H1 (cell line): ENCODE measurements around the gene ZFAND6. TPM values are rescaled to one million over a fixed set of nuclear protein-coding genes. Genes with fewer than 3 reads are reported as not detected.

ENCODE experiments used
- CTCF ChIA-PET: fragments of 300-600 bp; sonication (Branson Sonifier 250); formaldehyde crosslinking; loops from one replicate; lab custom pipeline; 2021; ENCODE audit not compliant: partially characterized antibody; lab: Charles Lee
- POLR2A ChIA-PET: fragments of 300-600 bp; sonication (Branson Sonifier 250); formaldehyde crosslinking; loops from one replicate; lab custom pipeline; 2021; ENCODE audit warnings: inconsistent platforms; ENCODE audit not compliant: partially characterized antibody; lab: Charles Lee
- DNase-seq, 2 experiments: peaks; one replicate each; pipeline versions ENCODE4 v3.0.0 to v3.0.0-alpha.2; 2010 to 2022; ENCODE audit warnings: low spot score in 2 of 2, low read depth in 1 of 2, mixed read lengths in 1 of 2
- FAIRE-seq: peaks from 2 replicates; lab custom pipeline; 2011; peaks lifted over from hg19 to GRCh38; lab: Jason Lieb, UNC
- H2AFZ ChIP-seq: 2 replicates; pipeline ENCODE4 v1.8.1; 2012; ENCODE audit warnings: low read length, inconsistent platforms
- H2AK5ac ChIP-seq: 2 replicates; pipeline ENCODE4 v1.6.1; 2013; ENCODE audit warnings: low read depth, low read length
- H2BK120ac ChIP-seq: replicated peaks from 2 replicates; pipeline ENCODE3; 2013; ENCODE audit warnings: low read depth, low read length, inconsistent platforms
- H2BK12ac ChIP-seq: 2 replicates; pipeline ENCODE4 v1.6.1; 2013; ENCODE audit warnings: low read depth, low read length
- H2BK15ac ChIP-seq: 2 replicates; pipeline ENCODE4 v1.6.1; 2013; ENCODE audit warnings: low read length
- H2BK20ac ChIP-seq: 2 replicates; pipeline ENCODE4 v1.6.1; 2013; ENCODE audit warnings: low read length
- H2BK5ac ChIP-seq: 2 replicates; pipeline ENCODE4 v1.6.1; 2013; ENCODE audit warnings: low read depth, low read length
- H3K14ac ChIP-seq: 2 replicates; pipeline ENCODE4 v1.6.1; 2013; ENCODE audit warnings: inconsistent platforms; ENCODE audit not compliant: insufficient read length
- H3K18ac ChIP-seq: 2 replicates; pipeline ENCODE4 v1.6.1; 2013; ENCODE audit warnings: low read length; ENCODE audit errors: extremely low read depth
- H3K23ac ChIP-seq: 2 replicates; pipeline ENCODE4 v1.6.1; 2013; ENCODE audit warnings: inconsistent platforms; ENCODE audit not compliant: insufficient read length
- H3K23me2 ChIP-seq: 2 replicates; pipeline ENCODE4 v1.6.1; 2013; ENCODE audit warnings: low read depth, low read length
- H3K27ac ChIP-seq: 2 replicates; pipeline ENCODE4 v1.6.1; 2011; ENCODE audit warnings: low read depth, low read length, inconsistent platforms
- H3K27me3 ChIP-seq, 4 experiments: replicated peaks in 1 of 4; 1 replicate in 1 of 4; 2 replicates in 3 of 4; pipeline versions ENCODE4 v1.6.1 to v1.8.1; 2011 to 2013; ENCODE audit warnings: low read length in 3 of 4, mild to moderate bottlenecking in 3 of 4, inconsistent platforms in 2 of 4, mixed read lengths in 2 of 4, moderate library complexity in 1 of 4; ENCODE audit not compliant: control insufficient read depth in 3 of 4, insufficient read depth in 3 of 4; ENCODE audit errors: extremely low read depth in 1 of 4
- H3K36me3 ChIP-seq, 4 experiments: 2 replicates each; pipeline versions ENCODE4 v1.6.1 to v1.8.1; 2011 to 2013; ENCODE audit warnings: mild to moderate bottlenecking in 4 of 4, low read length in 3 of 4, moderate library complexity in 2 of 4, control low read depth in 1 of 4, inconsistent platforms in 1 of 4; ENCODE audit not compliant: insufficient read depth in 4 of 4, control insufficient read depth in 2 of 4
- H3K4ac ChIP-seq: replicated peaks from 2 replicates; pipeline ENCODE3; 2013; ENCODE audit warnings: low read length, low read depth, mixed read lengths, inconsistent platforms; ENCODE audit not compliant: insufficient read length
- H3K4me1 ChIP-seq, 4 experiments: replicated peaks in 1 of 4; 1 replicate in 1 of 4; 2 replicates in 3 of 4; pipeline versions ENCODE4 v1.6.1 to v1.8.1; 2011 to 2013; ENCODE audit warnings: low read length in 3 of 4, inconsistent platforms in 2 of 4, mixed read lengths in 1 of 4; ENCODE audit not compliant: insufficient read depth in 4 of 4, control insufficient read depth in 3 of 4
- H3K4me2 ChIP-seq, 2 experiments: 2 replicates each; pipeline versions ENCODE4 v1.6.1 to v1.8.1; 2011 to 2013; ENCODE audit warnings: low read depth in 2 of 2, low read length in 2 of 2, control low read depth in 1 of 2, inconsistent platforms in 1 of 2, mild to moderate bottlenecking in 1 of 2; ENCODE audit not compliant: insufficient read depth in 1 of 2
- H3K4me3 ChIP-seq, 4 experiments: fragments of 200-600, 300-600 bp in 1 of 4; sonication (generic), shearing (Covaris generic), sonication (Bioruptor Twin) in 1 of 4; 2 replicates each; pipeline versions ENCODE4 v1.5.1 to v1.8.1; 2011 to 2016; ENCODE audit warnings: low read length in 4 of 4, low read depth in 3 of 4, control low read depth in 2 of 4, inconsistent platforms in 2 of 4, mild to moderate bottlenecking in 2 of 4, mixed read lengths in 1 of 4, moderate library complexity in 1 of 4; ENCODE audit not compliant: insufficient read depth in 2 of 4; ENCODE audit errors: extremely low read depth in 1 of 4
- H3K56ac ChIP-seq: replicated peaks from 2 replicates; pipeline ENCODE3; 2013; ENCODE audit warnings: low read depth, mild to moderate bottlenecking, mixed read lengths, low read length, inconsistent platforms; ENCODE audit not compliant: insufficient read length
- H3K79me1 ChIP-seq: 2 replicates; pipeline ENCODE4 v1.6.1; 2013; ENCODE audit warnings: low read depth, low read length, control low read depth
- H3K79me2 ChIP-seq, 2 experiments: 2 replicates each; pipeline versions ENCODE4 v1.6.1 to v1.8.1; 2012 to 2013; ENCODE audit warnings: low read length in 2 of 2, mild to moderate bottlenecking in 2 of 2, inconsistent platforms in 1 of 2; ENCODE audit not compliant: insufficient read depth in 2 of 2, control insufficient read depth in 1 of 2
- H3K9ac ChIP-seq, 4 experiments: replicated peaks in 1 of 4; 1 replicate in 1 of 4; 2 replicates in 3 of 4; pipeline versions ENCODE4 v1.6.1 to v1.8.1; 2011 to 2013; ENCODE audit warnings: low read depth in 3 of 4, low read length in 3 of 4, control low read depth in 2 of 4, mild to moderate bottlenecking in 2 of 4, moderate library complexity in 2 of 4, inconsistent platforms in 1 of 4; ENCODE audit errors: extremely low read depth in 1 of 4
- H3K9me3 ChIP-seq, 2 experiments: 2 replicates each; pipeline versions ENCODE4 v1.6.1 to v1.8.1; 2012 to 2013; ENCODE audit warnings: mild to moderate bottlenecking in 2 of 2, moderate library complexity in 2 of 2, control low read depth in 1 of 2, inconsistent platforms in 1 of 2, low read depth in 1 of 2, low read length in 1 of 2, mixed read lengths in 1 of 2; ENCODE audit not compliant: insufficient read depth in 2 of 2
- H4K20me1 ChIP-seq, 2 experiments: replicated peaks in 1 of 2; 2 replicates each; pipeline versions ENCODE3 to v1.8.1; 2011 to 2013; ENCODE audit warnings: inconsistent platforms in 2 of 2, low read length in 2 of 2, mild to moderate bottlenecking in 1 of 2; ENCODE audit not compliant: insufficient read depth in 2 of 2, control insufficient read depth in 1 of 2
- H4K5ac ChIP-seq: 2 replicates; pipeline ENCODE4 v1.6.1; 2013; ENCODE audit warnings: low read length, low read depth, mixed read lengths, inconsistent platforms; ENCODE audit not compliant: insufficient read length
- H4K8ac ChIP-seq: 2 replicates; pipeline ENCODE4 v1.8.0; 2013; ENCODE audit warnings: mild to moderate bottlenecking, moderate library complexity, low read length, inconsistent platforms; ENCODE audit not compliant: insufficient read depth; ENCODE audit errors: extremely low read depth
- H4K91ac ChIP-seq: replicated peaks from 2 replicates; pipeline ENCODE3; 2013; ENCODE audit warnings: low read length, mixed read lengths, inconsistent platforms; ENCODE audit not compliant: insufficient read length
- BCL11A ChIP-seq, 2 experiments: IDR thresholded peaks; one replicate each; pipeline ENCODE4 v1.6.1; 2011; ENCODE audit warnings: low read depth in 2 of 2, low read length in 2 of 2, mild to moderate bottlenecking in 2 of 2
- BRCA1 ChIP-seq: IDR thresholded peaks from 2 replicates; pipeline ENCODE4 v1.6.1; 2012; ENCODE audit warnings: low read depth, low read length, improper control_type of control experiment
- CREB1 ChIP-seq: IDR thresholded peaks from 2 replicates; pipeline ENCODE4 v1.6.1; 2012; ENCODE audit warnings: inconsistent platforms
- JUND ChIP-seq: IDR thresholded peaks from 2 replicates; pipeline ENCODE4 v1.6.1; 2011; ENCODE audit warnings: mild to moderate bottlenecking, improper control_type of control experiment, low read length
- KDM1A ChIP-seq: fragments of 200-600, 300-600 bp; sonication (generic); IDR thresholded peaks from 2 replicates; pipeline ENCODE4 v1.7.1; 2016; ENCODE audit warnings: mild to moderate bottlenecking, low read length, borderline replicate concordance
- NRF1 ChIP-seq: IDR thresholded peaks from 2 replicates; pipeline ENCODE4 v1.6.1; 2011; ENCODE audit warnings: mild to moderate bottlenecking, low read depth, low read length, improper control_type of control experiment
- RAD21 ChIP-seq, 2 experiments: IDR thresholded peaks in 1 of 2; conservative IDR thresholded peaks in 1 of 2; 2 replicates each; pipeline ENCODE4 v1.6.1; 2011; ENCODE audit warnings: low read depth in 2 of 2, low read length in 2 of 2, improper control_type of control experiment in 1 of 2, inconsistent platforms in 1 of 2, mild to moderate bottlenecking in 1 of 2, moderate library complexity in 1 of 2
- SRF ChIP-seq: IDR thresholded peaks from 2 replicates; pipeline ENCODE4 v1.6.1; 2011; ENCODE audit warnings: mild to moderate bottlenecking, low read depth, low read length, moderate library complexity
- TEAD4 ChIP-seq: IDR thresholded peaks from 2 replicates; pipeline ENCODE4 v1.6.1; 2012; ENCODE audit warnings: low read depth, low read length, inconsistent platforms, mixed read lengths
- WGBS, 2 experiments: shearing (Covaris generic) in 1 of 2; methylation state at CpG; one replicate each; pipeline versions ENCODE4 v1.1.6 to v1.1.7; 2013 to 2015; ENCODE audit warnings: low lambda C conversion rate in 2 of 2, mixed read lengths in 2 of 2, inconsistent platforms in 1 of 2, low coverage in 1 of 2, missing lambda C conversion rate in 1 of 2; ENCODE audit not compliant: insufficient replicate concordance in 2 of 2, insufficient coverage in 1 of 2, insufficient read length in 1 of 2; ENCODE audit errors: extremely low coverage in 1 of 2, missing lambda C conversion rate in 1 of 2; 5-methylcytosine and 5-hydroxymethylcytosine counted together
- polyA plus RNA-seq, 7 experiments: library from polyadenylated mRNA; depleted of rRNA in 3 of 7; stranded (reverse) in 5 of 7; unstranded in 2 of 7; fragments of >200 nt in 5 of 7; fragments of 200-250 nt in 2 of 7; gene quantifications; 1 replicate in 5 of 7; 2 replicates in 1 of 7; 4 replicates in 1 of 7; pipeline versions ENCODE4 v1.2.1 to v1.2.3, GENCODE V29; 2011 to 2013; ENCODE audit warnings: missing spikeins in 2 of 7, mixed read lengths in 2 of 7
- total RNA-seq: library from RNA; stranded (reverse); fragmentation: NEBNext Ultra II Directional; extraction: Animal tissue kit (Norgen Biotek cat#: 25700); gene quantifications from 2 replicates; pipeline ENCODE4 v1.2.1, GENCODE V29; 2021

ZFAND6 gene
- total and polyA plus RNA-seq, 2 of the 8 experiments (the other 6 are each of a cell fraction or from before 2014, with no cell fraction given), result 136 to 237 TPM

DNA sequence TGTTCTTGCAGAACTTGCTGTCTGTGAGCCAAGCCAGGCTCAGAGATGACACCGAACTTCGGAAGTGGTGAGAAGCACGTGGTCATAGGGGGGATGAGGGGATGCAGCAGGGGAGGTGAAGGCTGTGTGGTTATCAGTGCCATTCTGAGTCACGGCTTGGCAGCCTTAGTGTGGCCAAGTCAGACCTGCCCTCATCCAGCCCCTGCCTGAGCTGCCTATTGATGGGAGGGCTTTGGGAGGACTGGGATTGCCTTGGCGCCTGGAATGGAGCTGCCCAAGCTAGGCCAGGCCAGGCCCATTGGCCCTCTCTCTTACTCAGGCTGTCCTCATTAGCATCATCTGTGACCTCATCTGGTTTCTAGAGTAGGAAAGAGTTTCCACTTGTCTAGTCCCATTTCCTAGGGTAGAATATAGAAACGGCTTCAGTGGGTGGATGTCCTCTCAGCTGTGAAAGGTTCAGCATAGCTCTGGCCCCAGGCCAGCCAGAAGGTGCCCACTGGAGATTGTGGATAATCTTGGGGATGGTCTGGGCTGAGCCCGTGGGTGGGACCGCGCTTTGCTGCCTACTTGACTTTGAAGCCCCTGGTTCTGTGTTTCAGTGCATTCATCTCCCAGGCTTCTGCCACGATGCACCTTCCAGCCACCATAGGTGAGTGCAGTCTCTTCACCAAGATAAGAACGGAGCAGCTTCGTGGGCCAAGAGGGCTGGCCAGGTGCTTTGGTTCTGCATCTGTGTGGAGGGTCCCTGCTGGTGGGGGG is 100.5 kb downstream of the ZFAND6 start:
- FAIRE-seq, result no peak
- H2BK20ac ChIP-seq, result no peak overlapping the region
- no peak overlapping the region for H3K14ac ChIP-seq
- no peak for TF ChIP-seq RAD21 (IDR thresholded peaks at IDR 0.05 in 1 of 2, conservative IDR thresholded peaks at IDR 0.05 in 1 of 2; ENCODE audit: low read depth in 2 of 2, low read length in 2 of 2)
- no peak for TF ChIP-seq BRCA1
- TF ChIP-seq SRF, result no peak
- no peak for TF ChIP-seq BCL11A (IDR thresholded peaks at IDR 0.05; ENCODE audit: low read depth in 2 of 2, low read length in 2 of 2)
- TF ChIP-seq KDM1A, result no peak
- TF ChIP-seq NRF1, result no peak
- TF ChIP-seq TEAD4, result no peak
- TF ChIP-seq JUND, result no peak
- TF ChIP-seq CREB1, result no peak
- H3K9ac ChIP-seq, result no peak overlapping the region
- peaks cover 2 to 11% (median 4%) of the 10 kb centered on the region in 4 experiments; a peak in 4 of 8 replicates for H3K36me3 ChIP-seq
- no peak overlapping the region for H2AFZ ChIP-seq
- H2AK5ac ChIP-seq, result no peak overlapping the region
- no peak overlapping the region for H4K91ac ChIP-seq
- no peak overlapping the region for H3K27ac ChIP-seq
- H3K4ac ChIP-seq, result no peak overlapping the region
- no peaks in the 10 kb centered on the region; a peak in 2 of 7 replicates for H3K4me1 ChIP-seq
- no peaks in the 10 kb centered on the region for H3K23me2 ChIP-seq
- no peak overlapping the region for H3K4me2 ChIP-seq
- H2BK15ac ChIP-seq, result no peak overlapping the region
- H2BK120ac ChIP-seq, result no peak overlapping the region
- no peak overlapping the region for H2BK5ac ChIP-seq
- ChIA-PET POLR2A (interaction anchor here (1.2 to 1.5 kb wide), 2 partner anchors 12 to 101 kb away, joined by 4 to 6 read pairs; partner anchors contain the start of gene ZFAND6), CTCF (interaction anchor here (1.2 to 1.5 kb wide), 3 partner anchors 14 to 71 kb away, joined by 3 to 7 read pairs (median 4); no protein-coding TSS in a partner anchor)
- peaks cover under 1% of the 10 kb centered on the region; the same call in 1 of the 2 replicates for H3K79me1 ChIP-seq
- WGBS, 2 experiments, result 92% methylated on average over 12 of the region's 12 CpGs; no CpG with 5 or more reads in 1 of the 2 experiments
- no peak overlapping the region for H3K4me3 ChIP-seq
- no peaks in the 10 kb centered on the region for H4K20me1 ChIP-seq
- no peak overlapping the region for H3K23ac ChIP-seq
- no peak overlapping the region for H2BK12ac ChIP-seq
- no peak overlapping the region for H4K5ac ChIP-seq
- no peak for DNase-seq
- H3K27me3 ChIP-seq, result no peaks in the 10 kb centered on the region
- no peaks in the 10 kb centered on the region for H3K9me3 ChIP-seq
- no peak overlapping the region for H4K8ac ChIP-seq
- no peaks in the 10 kb centered on the region for H3K79me2 ChIP-seq
- H3K56ac ChIP-seq, result no peak overlapping the region
- no peak overlapping the region for H3K18ac ChIP-seq
